GM19397 (cell line): ENCODE data around the gene SEC16A.

ENCODE experiments used
- ATAC-seq: cut with Tn5 transposase; IDR thresholded peaks from one replicate; pipeline ENCODE4 v1.9.1; 2021; ENCODE audit warnings: mild to moderate bottlenecking, moderate library complexity; ENCODE audit not compliant: unreplicated experiment

The SEC16A gene

DNA sequence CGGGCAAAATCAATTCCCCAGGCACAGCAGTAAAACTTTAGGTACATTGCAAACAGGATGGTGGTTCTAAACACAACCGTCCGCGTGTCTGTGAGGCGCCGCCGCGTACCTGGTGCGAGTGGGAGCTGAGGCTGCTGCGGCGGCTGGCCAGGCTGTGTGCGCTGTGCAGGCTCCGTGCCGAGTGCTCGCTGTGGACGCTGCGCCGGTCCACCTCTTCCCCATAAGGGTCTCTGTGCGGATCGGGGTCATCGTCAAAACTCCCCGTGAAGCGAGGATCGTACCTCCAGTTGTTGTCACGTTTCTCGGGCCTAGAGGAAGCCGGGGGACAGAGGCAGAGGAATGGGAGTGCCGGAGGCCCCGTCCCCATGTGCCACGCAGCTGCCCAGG lies 16.7 kb downstream of the SEC16A start:
- no peak for ATAC-seq

GRCh38 chr9:136465500-136466154 lies 17.2 kb downstream of the SEC16A start:
- no peak for ATAC-seq

- no peak for ATAC-seq
These were observed 18.6 kb downstream of the SEC16A start for GRCh38 chr9:136464241-136464640.

- no peak for ATAC-seq
These were observed 19.3 kb downstream of the SEC16A start for GRCh38 chr9:136463578-136463977.

GRCh38 chr9:136462664-136463063 lies 20.2 kb downstream of the SEC16A start:
- no peak for ATAC-seq

GRCh38 chr9:136460772-136461325 lies 22.0 kb downstream of the SEC16A start:
- no peak for ATAC-seq

DNA sequence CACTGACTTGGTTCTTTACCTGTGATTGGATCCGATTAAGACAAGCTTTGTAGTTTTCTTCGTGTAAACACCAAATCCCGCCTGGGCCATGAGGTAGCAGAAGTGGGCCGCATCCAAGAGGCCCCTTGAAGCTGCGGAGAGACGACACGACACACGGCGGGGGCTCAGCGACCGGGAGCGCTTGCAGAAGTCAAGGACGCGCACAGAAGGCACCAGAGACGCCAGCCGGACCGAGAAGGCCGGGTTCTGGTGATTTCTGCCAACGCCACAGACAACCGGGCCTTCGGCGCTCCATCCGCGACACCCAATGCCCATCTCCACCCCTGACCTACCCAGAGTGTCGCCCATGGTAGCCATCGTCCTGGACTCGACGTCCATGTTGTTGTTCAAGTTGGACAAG lies 23.4 kb downstream of the SEC16A start:
- ATAC-seq: no peak

DNA sequence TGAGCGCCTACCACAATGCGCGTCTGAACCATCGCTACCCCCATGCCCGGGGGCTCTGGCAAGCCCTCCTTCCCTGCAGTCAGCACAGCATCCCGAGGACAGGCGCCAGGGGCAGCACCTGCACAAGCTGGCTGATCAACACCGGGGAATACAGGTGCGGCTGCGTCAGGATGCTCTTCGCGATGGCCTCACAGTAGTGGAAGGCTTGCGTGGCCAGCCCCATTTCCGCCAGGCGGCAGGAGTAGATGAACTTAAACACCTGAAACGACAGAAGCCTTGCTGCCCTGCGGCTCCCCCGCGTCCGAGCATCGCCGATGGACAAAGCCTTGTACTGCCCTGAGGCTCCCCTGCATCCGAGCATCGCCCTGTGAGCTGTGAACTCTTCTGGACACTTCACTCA lies 25.5 kb downstream of the SEC16A start:
- no peak for ATAC-seq

DNA sequence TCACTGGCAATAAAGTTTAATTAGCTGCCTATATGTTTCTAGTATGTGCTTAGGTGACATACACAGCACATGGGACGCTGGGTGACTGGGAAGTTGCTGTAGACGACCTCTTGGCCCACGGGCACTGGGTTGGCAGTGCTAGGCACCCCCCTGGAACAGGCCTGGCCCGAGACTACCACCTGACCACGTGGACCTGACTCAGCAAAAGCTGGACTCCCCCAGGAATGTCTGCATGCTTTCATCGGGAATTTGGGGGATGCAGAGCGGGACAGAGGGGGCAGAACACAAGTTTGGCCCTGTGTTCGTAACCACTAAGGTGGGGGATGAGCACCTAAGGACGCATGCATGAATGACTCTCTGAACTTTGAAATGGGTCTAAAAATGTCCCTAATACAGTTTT lies 26.6 kb downstream of the SEC16A start:
- no peak for ATAC-seq

GRCh38 chr9:136455043-136456002 lies 27.5 kb downstream of the SEC16A start:
- no peak for ATAC-seq

DNA sequence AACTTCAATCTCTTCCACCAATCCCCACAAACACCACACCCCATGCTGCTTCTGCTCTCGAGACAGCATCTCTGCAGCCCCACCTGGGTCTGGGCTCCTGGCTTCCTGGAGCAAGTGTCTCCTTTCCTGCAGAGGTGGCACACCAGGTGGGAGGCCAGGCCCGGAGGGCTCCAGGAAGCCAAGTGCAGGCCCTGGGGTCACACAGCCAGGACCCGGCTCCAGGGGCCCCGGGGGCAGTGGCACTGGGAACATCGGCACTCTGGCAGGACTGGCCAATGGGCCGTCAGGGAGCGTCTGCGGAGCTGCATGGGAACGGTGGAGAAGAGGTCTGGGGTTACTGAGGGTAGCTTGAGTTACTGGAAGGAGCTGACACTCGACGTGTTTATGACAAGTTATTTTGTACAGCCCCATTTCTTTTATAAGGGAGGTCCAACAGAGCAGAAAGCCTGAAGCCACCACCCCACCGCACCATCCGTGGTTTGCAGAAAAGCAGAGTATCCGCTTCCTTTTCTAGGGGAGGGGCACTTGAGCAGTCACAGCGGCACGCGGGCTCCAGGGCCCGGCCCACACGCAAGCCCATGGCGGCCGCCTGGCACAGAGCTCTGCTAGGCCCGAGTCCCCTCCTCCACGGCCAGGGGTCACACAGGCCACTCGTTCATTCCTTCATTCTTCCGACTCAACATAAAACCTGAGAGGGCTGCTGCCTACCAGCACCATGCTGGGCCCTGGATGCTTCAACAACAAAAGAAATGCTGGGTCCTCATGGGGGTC lies 28.6 kb downstream of the SEC16A start:
- no peak for ATAC-seq

DNA sequence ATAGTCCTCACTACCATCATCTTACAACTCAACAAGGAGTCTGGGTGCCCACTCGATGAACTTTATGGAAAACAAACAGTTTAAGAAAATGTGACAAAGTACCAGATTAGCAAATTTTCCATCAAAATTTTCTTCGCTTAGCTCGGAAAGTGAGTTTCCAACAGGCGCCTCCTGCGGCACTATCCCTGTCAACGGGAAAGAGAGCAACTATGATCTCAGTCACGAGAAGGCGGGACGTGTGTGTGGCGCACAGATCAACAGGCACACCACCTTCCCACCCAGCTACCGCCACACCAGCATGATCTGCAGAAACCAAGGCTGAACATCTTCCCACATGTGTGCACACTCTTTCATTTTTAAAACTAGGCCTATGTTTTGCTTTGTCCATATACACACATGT lies 29.5 kb downstream of the SEC16A start:
- no peak for ATAC-seq

GRCh38 chr9:136451221-136451877 lies 31.5 kb downstream of the SEC16A start:
- no peak for ATAC-seq

DNA sequence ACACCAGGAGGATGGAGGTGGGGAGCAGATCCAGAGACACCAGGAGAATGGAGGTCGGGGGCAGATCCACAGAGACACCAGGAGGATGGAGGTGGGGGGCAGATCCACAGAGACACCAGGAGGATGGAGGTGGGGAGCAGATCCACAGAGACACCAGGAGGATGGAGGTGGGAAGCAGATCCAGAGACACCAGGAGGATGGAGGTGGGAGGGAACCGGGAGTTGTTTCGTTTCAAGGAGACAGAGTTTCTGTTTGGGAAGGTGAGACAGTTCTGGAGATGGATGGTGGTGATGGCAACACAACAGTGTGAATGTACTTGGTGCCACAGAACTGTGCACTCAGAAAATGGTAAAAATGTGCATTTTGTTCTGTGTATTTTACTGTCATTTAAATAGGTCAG lies 34.2 kb downstream of the SEC16A start:
- ATAC-seq: no peak

GRCh38 chr9:136447173-136447778 lies 35.6 kb downstream of the SEC16A start:
- ATAC-seq: no peak

DNA sequence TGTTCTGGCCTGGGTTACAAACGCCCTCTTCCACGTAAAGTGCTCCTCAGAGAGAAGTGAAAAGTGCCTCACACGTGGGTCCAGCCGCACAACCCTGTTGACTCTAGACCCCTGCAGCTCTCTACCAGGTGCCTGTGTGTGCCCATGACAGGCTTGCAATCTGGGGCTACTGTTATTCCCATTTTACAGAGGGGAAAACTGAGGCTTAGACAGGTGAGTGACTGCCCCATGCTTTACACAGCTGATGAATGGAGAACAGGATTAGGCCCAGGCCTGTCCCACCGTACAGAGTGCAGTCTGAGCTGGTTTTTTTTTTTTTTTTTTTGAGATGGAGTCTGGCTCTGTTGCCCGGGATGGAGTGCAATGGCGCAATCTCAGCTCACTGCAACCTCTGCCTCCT lies 37.0 kb downstream of the SEC16A start:
- ATAC-seq: no peak

- ATAC-seq: no peak
These were observed 38.7 kb downstream of the SEC16A start for GRCh38 chr9:136444102-136444501.

DNA sequence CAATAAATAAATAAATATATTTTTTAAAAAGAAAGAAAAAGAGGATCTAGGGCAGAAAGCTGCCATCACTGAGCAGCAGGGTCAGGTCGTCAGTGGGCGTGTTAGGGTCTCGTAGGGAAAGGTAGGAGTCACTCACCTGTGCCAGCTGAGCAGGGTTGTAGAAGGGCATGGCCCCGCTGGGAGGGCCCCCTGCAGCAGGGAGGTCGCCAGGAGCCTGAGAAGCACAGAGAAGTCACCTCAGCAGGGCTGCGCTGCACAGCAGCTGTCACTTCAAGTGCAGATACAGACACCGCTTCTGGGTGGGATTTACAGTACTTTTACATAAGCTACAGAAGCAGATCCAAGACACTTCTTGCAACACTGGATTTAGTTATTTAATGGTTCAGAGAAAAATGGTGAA lies 39.2 kb downstream of the SEC16A start:
- no peak for ATAC-seq

GRCh38 chr9:136443087-136443486 lies 39.8 kb downstream of the SEC16A start:
- no peak for ATAC-seq

GRCh38 chr9:136442265-136442664 lies 40.6 kb downstream of the SEC16A start:
- ATAC-seq: no peak
